Prostate gland (tissue), 2 donors: ENCODE data around the gene STK25.

ENCODE experiments used
- CTCF ChIP-seq, 4 experiments: fragments of 200-600 bp in 2 of 4; fragments of 450-650 bp in 2 of 4; sonication (generic) in 2 of 4; IDR thresholded peaks; 1 replicate in 3 of 4; 2 replicates in 1 of 4; pipeline ENCODE4 v1.5.1; 2016 to 2019; ENCODE audit warnings: antibody characterized with exemption in 4 of 4, mild to moderate bottlenecking in 2 of 4, moderate library complexity in 2 of 4
- POLR2A ChIP-seq: fragments of 450-650 bp; IDR thresholded peaks from one replicate; pipeline ENCODE4 v1.6.1; 2016; ENCODE audit warnings: antibody characterized with exemption, mild to moderate bottlenecking

GRCh38 chr2:241501551-241501950, 6.8 kb downstream of the STK25 start:
- TF ChIP-seq POLR2A (no peak), CTCF (IDR thresholded peaks at IDR 0.05) (no peak)
